BJ (cell line): ENCODE measurements around the gene TTC7B. TPM values are rescaled to one million over a fixed set of nuclear protein-coding genes. Genes with fewer than 3 reads are reported as not detected.
"Not testable (repeated sequence)": the region's sequence is repeated elsewhere in the genome, so short reads cannot be mapped to it uniquely, and the experiment has no call there.

Experiments
- CTCF ChIA-PET: fragments of 350-600 bp; formaldehyde crosslinking; extraction: SDS; loops from one replicate; lab custom pipeline; 2021; ENCODE audit warnings: antibody characterized with exemption, inconsistent platforms; lab: Yijun Ruan, JAX
- POLR2A ChIA-PET: fragments of 300-600 bp; sonication (Branson Sonifier 250); formaldehyde crosslinking; extraction: SDS; loops from one replicate; lab custom pipeline; 2021; ENCODE audit warnings: antibody characterized with exemption; lab: Charles Lee
- DNase-seq: peaks from one replicate; pipeline ENCODE4 v3.0.0-alpha.2; 2011; ENCODE audit warnings: low read depth
- H3K27me3 ChIP-seq: 2 replicates; pipeline ENCODE4 v1.6.0; 2011; ENCODE audit warnings: low read length; ENCODE audit not compliant: control insufficient read depth, insufficient read depth
- H3K36me3 ChIP-seq: 2 replicates; pipeline ENCODE4 v1.5.1; 2011; ENCODE audit warnings: low read length; ENCODE audit not compliant: control insufficient read depth, insufficient read depth
- H3K4me3 ChIP-seq: 2 replicates; pipeline ENCODE4 v1.5.1; 2011; ENCODE audit warnings: low read depth, mild to moderate bottlenecking, control low read depth, low read length
- polyA plus RNA-seq: library from polyadenylated mRNA; depleted of rRNA; stranded (reverse); fragments of >200 nt; gene quantifications from 2 replicates; pipeline ENCODE4 v1.2.3, GENCODE V29; 2011
- TF ChIP-seq, protein P1 (sequence below): IDR thresholded peaks from 2 replicates; pipeline ENCODE4 v1.5.1; 2011; ENCODE audit warnings: low read depth, mild to moderate bottlenecking, control low read depth, inconsistent platforms, low read length, moderate library complexity; ENCODE audit not compliant: insufficient read depth

Gene TTC7B
- polyA plus RNA-seq, 1 experiment = 46.9 TPM

DNA sequence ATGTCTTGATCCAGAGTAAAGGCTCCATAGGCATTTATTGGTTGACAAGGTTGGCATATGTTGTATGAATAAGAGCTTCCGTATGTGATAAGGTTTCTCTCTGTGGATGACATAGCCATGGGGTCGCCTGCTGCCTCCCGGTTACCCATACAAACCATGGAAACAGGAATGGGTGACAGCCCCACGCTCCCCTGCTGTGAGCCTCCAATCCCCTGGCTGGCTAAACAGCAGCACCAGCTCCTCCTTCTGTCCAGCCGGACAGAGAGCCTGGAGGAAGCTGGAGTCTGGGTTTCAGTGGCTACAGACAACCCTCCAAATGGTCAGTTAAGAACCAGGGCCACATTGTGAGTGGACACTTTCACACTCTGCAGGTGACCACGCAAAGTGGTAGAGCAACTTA is 288.3 kb downstream of the TTC7B start:
- TF ChIP-seq, protein P1, sequence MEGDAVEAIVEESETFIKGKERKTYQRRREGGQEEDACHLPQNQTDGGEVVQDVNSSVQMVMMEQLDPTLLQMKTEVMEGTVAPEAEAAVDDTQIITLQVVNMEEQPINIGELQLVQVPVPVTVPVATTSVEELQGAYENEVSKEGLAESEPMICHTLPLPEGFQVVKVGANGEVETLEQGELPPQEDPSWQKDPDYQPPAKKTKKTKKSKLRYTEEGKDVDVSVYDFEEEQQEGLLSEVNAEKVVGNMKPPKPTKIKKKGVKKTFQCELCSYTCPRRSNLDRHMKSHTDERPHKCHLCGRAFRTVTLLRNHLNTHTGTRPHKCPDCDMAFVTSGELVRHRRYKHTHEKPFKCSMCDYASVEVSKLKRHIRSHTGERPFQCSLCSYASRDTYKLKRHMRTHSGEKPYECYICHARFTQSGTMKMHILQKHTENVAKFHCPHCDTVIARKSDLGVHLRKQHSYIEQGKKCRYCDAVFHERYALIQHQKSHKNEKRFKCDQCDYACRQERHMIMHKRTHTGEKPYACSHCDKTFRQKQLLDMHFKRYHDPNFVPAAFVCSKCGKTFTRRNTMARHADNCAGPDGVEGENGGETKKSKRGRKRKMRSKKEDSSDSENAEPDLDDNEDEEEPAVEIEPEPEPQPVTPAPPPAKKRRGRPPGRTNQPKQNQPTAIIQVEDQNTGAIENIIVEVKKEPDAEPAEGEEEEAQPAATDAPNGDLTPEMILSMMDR = no peak
- no peak overlapping the region for H3K4me3 ChIP-seq
- DNase-seq = no peak
- no peaks in the 10 kb centered on the region for H3K36me3 ChIP-seq
- POLR2A ChIA-PET = no interaction called here
- no peaks in the 10 kb centered on the region for H3K27me3 ChIP-seq
- CTCF ChIA-PET = no interaction called here

DNA sequence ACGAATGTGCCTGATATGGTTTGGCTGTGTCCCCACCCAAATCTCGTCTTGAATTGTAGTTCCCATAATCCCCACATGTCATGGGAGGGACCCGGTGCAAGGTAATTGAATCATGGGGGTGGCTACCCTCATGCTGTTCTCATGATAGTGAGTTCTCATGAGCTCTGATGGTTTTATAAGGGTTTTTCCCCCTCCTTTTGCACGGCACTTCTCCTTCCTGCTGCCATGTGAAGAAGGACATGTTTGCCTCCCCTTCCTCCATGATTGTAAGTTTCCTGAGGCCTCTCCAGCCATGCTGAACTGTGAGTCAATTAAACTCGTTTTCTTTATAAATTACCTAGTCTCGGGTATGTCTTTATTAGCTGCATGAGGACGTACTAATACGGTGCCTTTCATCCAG is 289.7 kb downstream of the TTC7B start:
- CTCF ChIA-PET, POLR2A ChIA-PET: not testable (repeated sequence)

GRCh38 chr14:90525353-90526028 is 290.7 kb downstream of the TTC7B start:
- H3K36me3 ChIP-seq, DNase-seq, H3K4me3 ChIP-seq, CTCF ChIA-PET, H3K27me3 ChIP-seq, POLR2A ChIA-PET: not testable (repeated sequence)

More for the DNA sequence above, 289.7 kb downstream of the TTC7B start:
- H3K27me3 ChIP-seq, H3K36me3 ChIP-seq, H3K4me3 ChIP-seq, DNase-seq: not testable (repeated sequence)

- no peaks in the 10 kb centered on the region for H3K27me3 ChIP-seq
- POLR2A ChIA-PET = interaction anchor here (0.7 kb wide), 1 partner anchor 28 kb away, joined by 5 read pairs; no protein-coding TSS in a partner anchor
- no peak for DNase-seq
- H3K4me3 ChIP-seq = no peak overlapping the region
- TF ChIP-seq, protein P1 = no peak
- CTCF ChIA-PET = interaction anchor here (1.4 kb wide), 1 partner anchor 124 kb away, joined by 3 read pairs; no protein-coding TSS in a partner anchor
- H3K36me3 ChIP-seq = no peaks in the 10 kb centered on the region
These were observed 292.0 kb downstream of the TTC7B start for GRCh38 chr14:90523961-90524875.

GRCh38 chr14:90523544-90523943 is 292.7 kb downstream of the TTC7B start:
- CTCF ChIA-PET = interaction anchor here (1.4 kb wide), 1 partner anchor 124 kb away, joined by 3 read pairs; no protein-coding TSS in a partner anchor
- DNase-seq = no peak
- Histone ChIP-seq H3K4me3 (no peak overlapping the region), H3K27me3 (no peaks in the 10 kb centered on the region), H3K36me3 (no peaks in the 10 kb centered on the region)
- TF ChIP-seq, protein P1 = no peak
- POLR2A ChIA-PET = interaction anchor here (0.7 kb wide), 1 partner anchor 27 kb away, joined by 5 read pairs; no protein-coding TSS in a partner anchor
